ENCODE measurements around the gene CDH8.

The CDH8 gene

GRCh38 chr16:62033065-62033464 lies 3.2 kb downstream of the CDH8 start:
- DNase-seq (ENCODE audit: low read depth): no peak

- no peak for DNase-seq (ENCODE audit: low read depth)
These were observed 6.3 kb downstream of the CDH8 start for GRCh38 chr16:62029947-62030346.

GRCh38 chr16:62022688-62023087 lies 13.6 kb downstream of the CDH8 start:
- DNase-seq (ENCODE audit: low read depth): no peak

- no peak for DNase-seq (ENCODE audit: low read depth)
These were observed 15.1 kb downstream of the CDH8 start for GRCh38 chr16:62021161-62021581.

- no peak for DNase-seq (ENCODE audit: low read depth)
These were observed 15.6 kb downstream of the CDH8 start for GRCh38 chr16:62020681-62021080.

GRCh38 chr16:62019851-62020250 lies 16.4 kb downstream of the CDH8 start:
- DNase-seq (ENCODE audit: low read depth): no peak

- DNase-seq (ENCODE audit: low read depth): no peak
These were observed 17.8 kb downstream of the CDH8 start for GRCh38 chr16:62018301-62019060.

GRCh38 chr16:62014319-62014923 lies 21.8 kb downstream of the CDH8 start:
- DNase-seq (ENCODE audit: low read depth): no peak

- DNase-seq (ENCODE audit: low read depth): no peak
These were observed 26.1 kb downstream of the CDH8 start for GRCh38 chr16:62010186-62010585.

- no peak for DNase-seq (ENCODE audit: low read depth)
These were observed 37.8 kb downstream of the CDH8 start for GRCh38 chr16:61998460-61998859.

- no peak for DNase-seq (ENCODE audit: low read depth)
These were observed 43.1 kb downstream of the CDH8 start for GRCh38 chr16:61993108-61993507.

- no peak for DNase-seq (ENCODE audit: low read depth)
These were observed 48.7 kb downstream of the CDH8 start for GRCh38 chr16:61987474-61988012.

GRCh38 chr16:61969077-61969382 lies 67.2 kb downstream of the CDH8 start:
- DNase-seq (ENCODE audit: low read depth): no peak

GRCh38 chr16:61968242-61969076 lies 67.8 kb downstream of the CDH8 start:
- DNase-seq (ENCODE audit: low read depth): no peak

GRCh38 chr16:61957075-61957855 lies 79.0 kb downstream of the CDH8 start:
- no peak for DNase-seq (ENCODE audit: low read depth)

GRCh38 chr16:61952841-61953240 lies 83.4 kb downstream of the CDH8 start:
- DNase-seq (ENCODE audit: low read depth): no peak

- no peak for DNase-seq (ENCODE audit: low read depth)
These were observed 87.8 kb downstream of the CDH8 start for GRCh38 chr16:61948414-61948813.

- no peak for DNase-seq (ENCODE audit: low read depth)
These were observed 90.2 kb downstream of the CDH8 start for GRCh38 chr16:61946019-61946418.

GRCh38 chr16:61945511-61945910 lies 90.7 kb downstream of the CDH8 start:
- no peak for DNase-seq (ENCODE audit: low read depth)

- no peak for DNase-seq (ENCODE audit: low read depth)
These were observed 92.2 kb downstream of the CDH8 start for GRCh38 chr16:61944004-61944403.

GRCh38 chr16:61940611-61941010 lies 95.6 kb downstream of the CDH8 start:
- DNase-seq (ENCODE audit: low read depth): no peak

- DNase-seq (ENCODE audit: low read depth): no peak
These were observed 98.6 kb downstream of the CDH8 start for GRCh38 chr16:61937646-61938045.

Data from activated T-cell treated with anti-CD3 and anti-CD28 coated beads for 1 hour (primary cell).